SK-N-SH treated with all-trans-retinoic acid at 6 μM for 48 hours (cell line): ENCODE data around the gene CPSF4L.

Experiments
- ATAC-seq: fragments of 200-7000 bp; cut with Tn5 transposase; 3 replicates; pipeline ENCODE4 v1.9.1; 2020; ENCODE audit warnings: mild to moderate bottlenecking, moderate library complexity
- ARNTL ChIP-seq: fragments of 450-650 bp; formaldehyde crosslinking; IDR thresholded peaks from 2 replicates; pipeline ENCODE4 v1.5.0; 2020; ENCODE audit warnings: low read depth, mild to moderate bottlenecking, moderate library complexity, borderline replicate concordance
- BACH2 ChIP-seq: fragments of 250-450 bp; sonication (Bioruptor Pico); IDR thresholded peaks from 2 replicates; pipeline ENCODE4 v1.9.0; 2021; ENCODE audit warnings: mild to moderate bottlenecking, borderline replicate concordance
- CSDC2 ChIP-seq: fragments of 250-450 bp; sonication (Bioruptor Pico); IDR thresholded peaks from 2 replicates; pipeline ENCODE4 v1.5.0; 2020; ENCODE audit warnings: mild to moderate bottlenecking, moderate library complexity
- ESRRG ChIP-seq: fragments of 250-450 bp; sonication (Bioruptor Pico); IDR thresholded peaks from 2 replicates; pipeline ENCODE4 v1.6.1; 2021; ENCODE audit warnings: mild to moderate bottlenecking
- GLIS3 ChIP-seq: fragments of 250-450 bp; sonication (Bioruptor Pico); IDR thresholded peaks from 2 replicates; pipeline ENCODE4 v1.5.0; 2020; ENCODE audit warnings: mild to moderate bottlenecking, moderate library complexity
- ISL1 ChIP-seq: fragments of 250-450 bp; sonication (Bioruptor Pico); IDR thresholded peaks from 2 replicates; pipeline ENCODE4 v2.1.2; 2022; ENCODE audit warnings: mild to moderate bottlenecking, moderate library complexity
- PPARA ChIP-seq: fragments of 250-450 bp; sonication (Bioruptor Pico); IDR thresholded peaks from 2 replicates; pipeline ENCODE4 v1.5.0; 2020; ENCODE audit warnings: mild to moderate bottlenecking, borderline replicate concordance
- SNAI2 ChIP-seq: fragments of 250-450 bp; sonication (Bioruptor Pico); IDR thresholded peaks from 2 replicates; pipeline ENCODE4 v1.5.0; 2020; ENCODE audit warnings: mild to moderate bottlenecking, moderate library complexity
- TCF4 ChIP-seq: fragments of 250-450 bp; sonication (Bioruptor Pico); IDR thresholded peaks from 2 replicates; pipeline ENCODE4 v1.8.0; 2021; ENCODE audit warnings: mild to moderate bottlenecking, moderate library complexity, borderline replicate concordance
- TOX ChIP-seq: fragments of 250-450 bp; sonication (Bioruptor Pico); IDR thresholded peaks from 2 replicates; pipeline ENCODE4 v1.8.0; 2021; ENCODE audit warnings: mild to moderate bottlenecking, moderate library complexity, borderline replicate concordance
- ZC3H10 ChIP-seq: fragments of 250-450 bp; sonication (Bioruptor Pico); IDR thresholded peaks from 2 replicates; pipeline ENCODE4 v1.5.1; 2021; ENCODE audit warnings: mild to moderate bottlenecking, moderate library complexity
- ZFP3 ChIP-seq: fragments of 250-450 bp; sonication (Bioruptor Pico); IDR thresholded peaks from 2 replicates; pipeline ENCODE4 v1.5.0; 2020; ENCODE audit warnings: mild to moderate bottlenecking, moderate library complexity
- ZFP30 ChIP-seq: fragments of 450-650 bp; formaldehyde crosslinking; IDR thresholded peaks from 2 replicates; pipeline ENCODE4 v1.5.0; 2022; ENCODE audit warnings: mild to moderate bottlenecking, moderate library complexity
- ZNF565 ChIP-seq: fragments of 450-650 bp; formaldehyde crosslinking; conservative IDR thresholded peaks from 2 replicates; pipeline ENCODE4 v1.5.0; 2020; ENCODE audit warnings: low read depth, mild to moderate bottlenecking, moderate library complexity
- ZNF70 ChIP-seq: fragments of 450-650 bp; formaldehyde crosslinking; IDR thresholded peaks from 2 replicates; pipeline ENCODE4 v1.5.0; 2020; ENCODE audit warnings: mild to moderate bottlenecking, moderate library complexity
- ZNF8 ChIP-seq: fragments of 450-650 bp; formaldehyde crosslinking; IDR thresholded peaks from 2 replicates; pipeline ENCODE4 v1.5.0; 2020; ENCODE audit warnings: mild to moderate bottlenecking, moderate library complexity
- TF ChIP-seq, protein P1 (sequence below): fragments of 250-450 bp; sonication (Bioruptor Pico); IDR thresholded peaks from 2 replicates; pipeline ENCODE4 v1.5.0; 2020; ENCODE audit warnings: mild to moderate bottlenecking, moderate library complexity
- TF ChIP-seq, protein P2 (sequence below): fragments of 250-450 bp; sonication (Bioruptor Pico); IDR thresholded peaks from 2 replicates; pipeline ENCODE4 v1.5.1; 2020; ENCODE audit warnings: low read depth, mild to moderate bottlenecking, moderate library complexity
- TF ChIP-seq, protein P3 (sequence below): fragments of 250-450 bp; sonication (Bioruptor Pico); IDR thresholded peaks from 2 replicates; pipeline ENCODE4 v1.5.1; 2021; ENCODE audit warnings: mild to moderate bottlenecking, moderate library complexity
- TF ChIP-seq, protein P4 (sequence below): fragments of 250-450 bp; sonication (Bioruptor Pico); IDR thresholded peaks from 2 replicates; pipeline ENCODE4 v1.8.0; 2021; ENCODE audit warnings: low read depth, mild to moderate bottlenecking, moderate library complexity, borderline replicate concordance
- TF ChIP-seq, protein P5 (sequence below): fragments of 250-450 bp; sonication (Bioruptor Pico); IDR thresholded peaks from 2 replicates; pipeline ENCODE4 v1.8.0; 2020; ENCODE audit warnings: mild to moderate bottlenecking, moderate library complexity, borderline replicate concordance

CPSF4L gene

DNA sequence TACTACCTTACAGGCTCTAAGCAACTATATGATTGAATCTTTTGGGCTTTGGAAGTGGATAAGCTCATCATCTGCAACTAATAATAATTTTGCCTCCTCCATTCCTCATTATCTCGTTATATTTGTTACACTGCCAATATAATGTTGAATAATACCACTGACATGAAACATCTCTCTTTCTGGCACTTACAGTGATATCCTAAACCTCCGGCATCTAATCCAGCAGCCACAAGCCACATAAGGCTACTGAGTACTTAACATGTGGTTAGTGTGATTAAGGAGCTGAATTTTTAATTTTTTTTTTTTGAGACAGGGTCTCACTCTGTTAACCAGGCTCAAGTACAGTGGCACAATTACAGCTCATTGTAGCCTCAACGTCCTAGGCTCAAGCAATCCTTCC lies 40.5 kb upstream of the CPSF4L start:
- ATAC-seq: peak; percentile 22
- TF ChIP-seq TCF4 (CRISPR knock-in tag): peak; percentile 58; the same call in 1 of the 2 replicates
- no peak for TF ChIP-seq TOX

DNA sequence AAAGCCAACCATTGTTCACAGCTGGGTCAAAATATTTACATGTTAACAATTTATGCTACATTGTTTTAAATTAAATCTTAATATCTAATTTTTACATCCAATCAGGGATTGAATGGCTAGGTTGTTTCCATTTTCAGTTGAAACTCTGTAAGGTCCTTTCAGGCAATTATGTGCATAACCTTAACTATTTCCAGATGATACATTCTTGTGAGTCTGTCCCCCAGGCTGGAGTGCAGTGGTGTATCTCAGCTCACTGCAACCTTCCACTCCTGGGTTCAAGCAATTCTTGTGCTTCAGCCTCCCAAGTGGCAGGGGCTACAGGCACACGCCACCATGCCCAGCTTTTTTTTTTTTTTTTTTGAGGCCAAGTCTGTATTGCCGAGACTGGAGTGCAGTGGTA lies 39.7 kb upstream of the CPSF4L start:
- TF ChIP-seq ZFP30 (CRISPR knock-in tag): no peak
- TF ChIP-seq TCF4 (CRISPR knock-in tag): peak; percentile 46; the same call in 1 of the 2 replicates
- peak; percentile 39 for ATAC-seq

DNA sequence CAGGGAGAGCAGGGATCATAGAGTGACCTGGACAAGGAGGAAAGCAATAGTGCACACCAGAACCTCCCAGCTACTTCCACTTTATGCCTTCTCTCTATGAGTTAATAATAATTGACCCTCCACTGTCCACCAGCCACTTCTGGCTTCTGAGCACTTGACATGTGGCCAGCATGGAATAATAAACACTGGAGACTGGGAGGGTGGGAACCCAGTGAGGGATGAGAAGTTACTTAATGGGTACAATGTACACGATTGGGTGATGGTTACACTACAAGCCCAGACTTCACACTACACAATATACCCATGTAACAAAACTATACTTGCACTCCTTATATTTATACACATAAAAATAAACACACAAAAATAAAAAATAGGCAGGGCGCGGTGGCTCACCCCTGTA lies 38.7 kb upstream of the CPSF4L start:
- no peak for ATAC-seq
- TF ChIP-seq ZNF70 (CRISPR knock-in tag): no peak
- TF ChIP-seq, protein P1, sequence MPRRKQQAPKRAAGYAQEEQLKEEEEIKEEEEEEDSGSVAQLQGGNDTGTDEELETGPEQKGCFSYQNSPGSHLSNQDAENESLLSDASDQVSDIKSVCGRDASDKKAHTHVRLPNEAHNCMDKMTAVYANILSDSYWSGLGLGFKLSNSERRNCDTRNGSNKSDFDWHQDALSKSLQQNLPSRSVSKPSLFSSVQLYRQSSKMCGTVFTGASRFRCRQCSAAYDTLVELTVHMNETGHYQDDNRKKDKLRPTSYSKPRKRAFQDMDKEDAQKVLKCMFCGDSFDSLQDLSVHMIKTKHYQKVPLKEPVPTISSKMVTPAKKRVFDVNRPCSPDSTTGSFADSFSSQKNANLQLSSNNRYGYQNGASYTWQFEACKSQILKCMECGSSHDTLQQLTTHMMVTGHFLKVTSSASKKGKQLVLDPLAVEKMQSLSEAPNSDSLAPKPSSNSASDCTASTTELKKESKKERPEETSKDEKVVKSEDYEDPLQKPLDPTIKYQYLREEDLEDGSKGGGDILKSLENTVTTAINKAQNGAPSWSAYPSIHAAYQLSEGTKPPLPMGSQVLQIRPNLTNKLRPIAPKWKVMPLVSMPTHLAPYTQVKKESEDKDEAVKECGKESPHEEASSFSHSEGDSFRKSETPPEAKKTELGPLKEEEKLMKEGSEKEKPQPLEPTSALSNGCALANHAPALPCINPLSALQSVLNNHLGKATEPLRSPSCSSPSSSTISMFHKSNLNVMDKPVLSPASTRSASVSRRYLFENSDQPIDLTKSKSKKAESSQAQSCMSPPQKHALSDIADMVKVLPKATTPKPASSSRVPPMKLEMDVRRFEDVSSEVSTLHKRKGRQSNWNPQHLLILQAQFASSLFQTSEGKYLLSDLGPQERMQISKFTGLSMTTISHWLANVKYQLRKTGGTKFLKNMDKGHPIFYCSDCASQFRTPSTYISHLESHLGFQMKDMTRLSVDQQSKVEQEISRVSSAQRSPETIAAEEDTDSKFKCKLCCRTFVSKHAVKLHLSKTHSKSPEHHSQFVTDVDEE (CRISPR knock-in tag): no peak
- no peak for TF ChIP-seq ZFP30 (CRISPR knock-in tag)
- no peak for TF ChIP-seq ESRRG (CRISPR knock-in tag)
- no peak for TF ChIP-seq ZNF8
- TF ChIP-seq ZFP3 (CRISPR knock-in tag): no peak
- TF ChIP-seq SNAI2: no peak
- TF ChIP-seq, protein P2, sequence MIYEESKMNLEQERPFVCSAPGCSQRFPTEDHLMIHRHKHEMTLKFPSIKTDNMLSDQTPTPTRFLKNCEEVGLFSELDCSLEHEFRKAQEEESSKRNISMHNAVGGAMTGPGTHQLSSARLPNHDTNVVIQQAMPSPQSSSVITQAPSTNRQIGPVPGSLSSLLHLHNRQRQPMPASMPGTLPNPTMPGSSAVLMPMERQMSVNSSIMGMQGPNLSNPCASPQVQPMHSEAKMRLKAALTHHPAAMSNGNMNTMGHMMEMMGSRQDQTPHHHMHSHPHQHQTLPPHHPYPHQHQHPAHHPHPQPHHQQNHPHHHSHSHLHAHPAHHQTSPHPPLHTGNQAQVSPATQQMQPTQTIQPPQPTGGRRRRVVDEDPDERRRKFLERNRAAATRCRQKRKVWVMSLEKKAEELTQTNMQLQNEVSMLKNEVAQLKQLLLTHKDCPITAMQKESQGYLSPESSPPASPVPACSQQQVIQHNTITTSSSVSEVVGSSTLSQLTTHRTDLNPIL (CRISPR knock-in tag): no peak
- TF ChIP-seq TOX: no peak
- TF ChIP-seq PPARA: no peak
- TF ChIP-seq, protein P3, sequence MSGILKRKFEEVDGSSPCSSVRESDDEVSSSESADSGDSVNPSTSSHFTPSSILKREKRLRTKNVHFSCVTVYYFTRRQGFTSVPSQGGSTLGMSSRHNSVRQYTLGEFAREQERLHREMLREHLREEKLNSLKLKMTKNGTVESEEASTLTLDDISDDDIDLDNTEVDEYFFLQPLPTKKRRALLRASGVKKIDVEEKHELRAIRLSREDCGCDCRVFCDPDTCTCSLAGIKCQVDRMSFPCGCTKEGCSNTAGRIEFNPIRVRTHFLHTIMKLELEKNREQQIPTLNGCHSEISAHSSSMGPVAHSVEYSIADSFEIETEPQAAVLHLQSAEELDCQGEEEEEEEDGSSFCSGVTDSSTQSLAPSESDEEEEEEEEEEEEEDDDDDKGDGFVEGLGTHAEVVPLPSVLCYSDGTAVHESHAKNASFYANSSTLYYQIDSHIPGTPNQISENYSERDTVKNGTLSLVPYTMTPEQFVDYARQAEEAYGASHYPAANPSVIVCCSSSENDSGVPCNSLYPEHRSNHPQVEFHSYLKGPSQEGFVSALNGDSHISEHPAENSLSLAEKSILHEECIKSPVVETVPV: no peak
- TF ChIP-seq, protein P4, sequence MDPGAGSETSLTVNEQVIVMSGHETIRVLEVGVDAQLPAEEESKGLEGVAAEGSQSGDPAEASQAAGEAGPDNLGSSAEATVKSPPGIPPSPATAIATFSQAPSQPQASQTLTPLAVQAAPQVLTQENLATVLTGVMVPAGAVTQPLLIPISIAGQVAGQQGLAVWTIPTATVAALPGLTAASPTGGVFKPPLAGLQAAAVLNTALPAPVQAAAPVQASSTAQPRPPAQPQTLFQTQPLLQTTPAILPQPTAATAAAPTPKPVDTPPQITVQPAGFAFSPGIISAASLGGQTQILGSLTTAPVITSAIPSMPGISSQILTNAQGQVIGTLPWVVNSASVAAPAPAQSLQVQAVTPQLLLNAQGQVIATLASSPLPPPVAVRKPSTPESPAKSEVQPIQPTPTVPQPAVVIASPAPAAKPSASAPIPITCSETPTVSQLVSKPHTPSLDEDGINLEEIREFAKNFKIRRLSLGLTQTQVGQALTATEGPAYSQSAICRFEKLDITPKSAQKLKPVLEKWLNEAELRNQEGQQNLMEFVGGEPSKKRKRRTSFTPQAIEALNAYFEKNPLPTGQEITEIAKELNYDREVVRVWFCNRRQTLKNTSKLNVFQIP (CRISPR knock-in tag): no peak
- TF ChIP-seq ZNF565 (CRISPR knock-in tag): no peak
- TF ChIP-seq ARNTL (CRISPR knock-in tag): no peak
- TF ChIP-seq GLIS3: no peak
- no peak for TF ChIP-seq TCF4 (CRISPR knock-in tag)

DNA sequence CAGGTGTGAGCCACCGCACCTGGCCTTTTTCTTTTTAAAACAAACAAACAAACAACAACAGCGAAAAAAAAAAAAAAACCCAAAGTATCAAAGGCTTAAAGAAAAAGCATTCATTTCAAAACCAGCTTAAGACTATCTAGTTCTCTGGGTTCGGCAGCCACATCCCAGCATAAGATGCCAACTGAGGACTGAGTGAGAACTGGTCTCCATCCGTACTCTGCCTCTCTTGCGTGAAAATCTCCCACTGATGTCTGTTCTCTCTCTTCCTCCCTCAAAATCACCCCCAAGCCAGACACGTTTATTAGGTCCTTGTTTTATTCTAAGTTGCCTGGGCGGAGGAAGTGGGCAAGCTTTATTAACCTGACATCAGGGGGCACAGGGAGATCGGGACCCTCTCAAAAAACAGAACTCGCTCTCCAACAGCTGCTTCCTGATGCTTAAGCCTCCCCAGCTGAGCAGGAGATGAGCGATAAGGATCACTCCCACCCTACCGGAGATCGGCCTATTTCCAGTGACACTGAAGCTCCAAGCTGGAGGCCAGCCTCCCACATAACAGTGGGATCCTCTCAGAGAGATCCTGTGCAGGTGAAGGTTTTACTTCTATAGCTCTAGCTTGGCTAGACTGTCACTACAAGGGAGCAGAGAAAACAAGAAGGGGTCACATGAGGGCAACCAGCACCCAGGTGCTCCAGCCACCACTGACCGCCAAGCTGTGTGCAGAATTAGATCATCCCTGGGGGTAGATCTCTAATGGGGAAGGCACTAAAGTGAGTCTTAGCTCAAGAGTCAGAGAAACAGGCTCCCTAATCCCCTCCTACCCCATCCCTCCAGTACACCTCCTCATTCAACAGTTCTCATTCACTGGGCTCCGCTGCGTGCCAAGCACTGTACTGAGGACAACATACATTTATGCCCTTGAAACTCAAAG lies 36.5 kb upstream of the CPSF4L start:
- ATAC-seq: peak; percentile 5; the same call in 2 of the 3 replicates
- TF ChIP-seq, protein P1 (CRISPR knock-in tag): 0 out of 2 replicates have a peak, but pooled peaks have one; percentile 20
- TF ChIP-seq ISL1 (CRISPR knock-in tag) (no peak), ZNF565 (CRISPR knock-in tag) (no peak), CSDC2 (no peak), BACH2 (CRISPR knock-in tag) (no peak), ARNTL (CRISPR knock-in tag) (no peak), SNAI2 (no peak), GLIS3 (no peak), TCF4 (CRISPR knock-in tag) (peak; percentile 49; the same call in 1 of the 2 replicates), ESRRG (CRISPR knock-in tag) (no peak), ZC3H10 (CRISPR knock-in tag) (no peak)
- TF ChIP-seq, protein P5, sequence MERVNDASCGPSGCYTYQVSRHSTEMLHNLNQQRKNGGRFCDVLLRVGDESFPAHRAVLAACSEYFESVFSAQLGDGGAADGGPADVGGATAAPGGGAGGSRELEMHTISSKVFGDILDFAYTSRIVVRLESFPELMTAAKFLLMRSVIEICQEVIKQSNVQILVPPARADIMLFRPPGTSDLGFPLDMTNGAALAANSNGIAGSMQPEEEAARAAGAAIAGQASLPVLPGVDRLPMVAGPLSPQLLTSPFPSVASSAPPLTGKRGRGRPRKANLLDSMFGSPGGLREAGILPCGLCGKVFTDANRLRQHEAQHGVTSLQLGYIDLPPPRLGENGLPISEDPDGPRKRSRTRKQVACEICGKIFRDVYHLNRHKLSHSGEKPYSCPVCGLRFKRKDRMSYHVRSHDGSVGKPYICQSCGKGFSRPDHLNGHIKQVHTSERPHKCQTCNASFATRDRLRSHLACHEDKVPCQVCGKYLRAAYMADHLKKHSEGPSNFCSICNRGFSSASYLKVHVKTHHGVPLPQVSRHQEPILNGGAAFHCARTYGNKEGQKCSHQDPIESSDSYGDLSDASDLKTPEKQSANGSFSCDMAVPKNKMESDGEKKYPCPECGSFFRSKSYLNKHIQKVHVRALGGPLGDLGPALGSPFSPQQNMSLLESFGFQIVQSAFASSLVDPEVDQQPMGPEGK: 0 out of 2 replicates have a peak, but pooled peaks have one; percentile 17
- TF ChIP-seq, protein P2 (CRISPR knock-in tag): no peak
